ENCODE results near the gene MRPL43. TPM values are rescaled to one million over a fixed set of nuclear protein-coding genes. Genes with fewer than 3 reads are reported as not detected.
A peak's percentile ranks its signal among the peaks of the same experiment; 100 is the strongest.
"Not testable (repeated sequence)": the region's sequence is repeated elsewhere in the genome, so short reads cannot be mapped to it uniquely, and the experiment has no call there.

MRPL43 gene
- total RNA-seq, 1 experiment from 2014 or later = 85.9 TPM

DNA sequence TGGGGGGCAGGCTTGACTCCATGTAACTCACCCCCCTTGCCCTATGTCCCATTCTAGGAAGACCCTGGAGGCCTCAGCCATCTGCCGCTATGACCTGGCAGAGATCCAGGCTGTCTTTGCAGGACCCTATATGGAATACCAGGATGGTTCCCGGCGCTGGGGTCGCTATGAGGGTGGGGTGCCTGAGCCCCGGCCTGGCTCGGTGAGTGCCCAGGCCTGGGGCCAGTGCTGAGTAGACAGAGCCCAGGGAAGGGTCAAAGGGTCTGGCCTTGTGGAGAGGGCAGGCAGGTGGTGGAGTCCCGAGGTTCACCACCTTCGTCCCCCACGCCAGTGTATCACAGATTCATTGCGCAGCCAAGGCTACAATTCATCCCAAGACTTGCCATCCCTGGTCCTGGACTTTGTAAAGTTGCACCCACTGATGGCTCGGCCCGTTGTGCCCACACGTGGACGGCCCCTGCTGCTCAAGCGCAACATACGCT is 7.5 kb downstream of the MRPL43 start:
- no peak overlapping the region for H3K4me3 ChIP-seq
- H3K36me3 ChIP-seq = no peaks in the 10 kb centered on the region; the same call in none of the 2 replicates
- no peaks in the 10 kb centered on the region for H3K9me3 ChIP-seq
- no peak for DNase-seq
- H3K27me3 ChIP-seq = no peaks in the 10 kb centered on the region

DNA sequence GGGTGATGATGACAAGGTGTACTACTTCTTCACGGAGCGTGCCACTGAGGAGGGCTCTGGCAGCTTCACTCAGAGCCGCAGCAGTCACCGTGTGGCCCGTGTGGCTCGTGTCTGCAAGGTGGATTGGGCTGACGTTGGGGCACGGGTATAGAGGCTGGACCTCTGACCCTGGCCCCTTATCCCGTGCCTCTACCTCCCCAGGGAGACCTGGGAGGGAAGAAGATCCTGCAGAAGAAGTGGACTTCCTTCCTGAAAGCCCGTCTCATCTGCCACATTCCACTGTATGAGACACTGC is 8.4 kb downstream of the MRPL43 start:
- DNase-seq = no peak
- H3K27me3 ChIP-seq = no peaks in the 10 kb centered on the region
- no peaks in the 10 kb centered on the region; the same call in none of the 2 replicates for H3K36me3 ChIP-seq
- H3K9me3 ChIP-seq = no peaks in the 10 kb centered on the region
- no peak overlapping the region for H3K4me3 ChIP-seq

- H3K4me3 ChIP-seq = no peak overlapping the region
- H3K27me3 ChIP-seq = no peaks in the 10 kb centered on the region
- no peaks in the 10 kb centered on the region for H3K9me3 ChIP-seq
- DNase-seq = no peak
- no peaks in the 10 kb centered on the region; the same call in none of the 2 replicates for H3K36me3 ChIP-seq
Measured at GRCh38 chr10:100978121-100978900, 9.0 kb downstream of the MRPL43 start.

- no peak for DNase-seq
- H3K4me3 ChIP-seq = no peak overlapping the region
- no peaks in the 10 kb centered on the region; the same call in none of the 2 replicates for H3K36me3 ChIP-seq
- no peaks in the 10 kb centered on the region for H3K9me3 ChIP-seq
- no peaks in the 10 kb centered on the region for H3K27me3 ChIP-seq
Measured at GRCh38 chr10:100977436-100977835, 9.9 kb downstream of the MRPL43 start.

- DNase-seq = no peak
- no peaks in the 10 kb centered on the region for H3K27me3 ChIP-seq
Measured at GRCh38 chr10:100976906-100977305, 10.4 kb downstream of the MRPL43 start.

DNA sequence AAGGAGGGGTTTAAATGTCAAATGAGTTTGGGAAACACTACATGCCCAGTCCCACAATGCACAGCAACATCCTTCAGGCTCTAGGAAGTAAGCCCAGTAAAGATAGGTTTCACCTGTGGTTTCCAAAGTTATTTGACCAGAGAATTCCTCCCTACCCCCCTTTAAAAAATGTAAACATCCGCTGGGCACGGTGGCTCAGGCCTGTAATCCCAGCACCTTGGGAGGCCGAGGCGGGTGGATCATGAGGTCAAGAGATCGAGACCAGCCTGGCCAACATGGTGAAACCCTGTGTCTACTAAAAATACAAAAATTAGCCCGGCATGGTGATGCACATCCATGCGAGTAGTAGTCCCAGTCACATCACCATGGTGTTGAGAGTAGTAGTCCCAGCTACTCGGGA is 11.9 kb downstream of the MRPL43 start:
- H3K27me3 ChIP-seq, H3K4me3 ChIP-seq, DNase-seq, H3K9me3 ChIP-seq, H3K36me3 ChIP-seq: not testable (repeated sequence)

More at GRCh38 chr10:100976906-100977305, 10.4 kb downstream of the MRPL43 start:
- Histone ChIP-seq H3K9me3 (no peaks in the 10 kb centered on the region), H3K36me3 (no peaks in the 10 kb centered on the region; the same call in none of the 2 replicates), H3K4me3 (no peak overlapping the region)

GRCh38 chr10:100972904-100973535 is 14.3 kb downstream of the MRPL43 start:
- H3K4me3 ChIP-seq = no peak overlapping the region
- no peaks in the 10 kb centered on the region for H3K36me3 ChIP-seq
- H3K9me3 ChIP-seq = no peaks in the 10 kb centered on the region
- no peak for DNase-seq
- H3K27me3 ChIP-seq = no peaks in the 10 kb centered on the region

DNA sequence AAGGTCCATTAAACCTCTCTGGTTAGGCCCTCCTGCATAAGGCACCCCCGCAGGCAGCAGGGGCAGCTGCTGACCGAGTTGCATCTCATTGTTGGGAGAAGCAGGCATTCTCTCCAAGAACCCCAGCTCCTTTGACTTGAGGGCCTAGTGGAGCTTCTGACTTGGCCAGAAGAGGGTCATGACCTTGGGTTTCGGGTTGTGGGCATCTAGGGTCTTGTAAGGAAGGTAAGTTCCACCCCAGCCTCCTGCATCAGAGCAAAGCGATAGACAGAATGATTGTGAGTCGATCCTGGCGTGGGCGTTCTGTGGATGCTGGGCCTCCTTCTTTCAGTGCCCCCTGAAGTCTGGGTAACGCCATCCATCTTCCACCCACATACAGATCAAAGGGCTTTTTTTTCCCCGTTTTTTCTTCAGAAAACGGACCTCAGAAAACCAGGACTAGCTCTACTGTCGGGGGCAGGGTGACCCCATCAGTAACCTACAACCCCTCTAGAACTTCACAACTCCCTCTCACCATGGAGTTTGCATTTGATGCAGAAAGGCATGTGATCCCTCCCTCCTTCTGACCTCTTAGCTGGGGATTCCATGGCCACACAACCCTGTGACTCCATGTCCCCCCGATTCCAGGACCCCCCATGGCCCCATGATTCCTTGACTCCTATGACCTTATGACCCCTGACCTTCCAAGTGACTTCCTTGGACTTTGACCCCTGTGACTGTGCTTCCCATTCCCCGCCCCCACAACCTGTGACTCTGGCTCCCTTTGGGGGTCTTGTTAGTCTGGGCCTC is 15.0 kb downstream of the MRPL43 start:
- no peak overlapping the region for H3K4me3 ChIP-seq
- no peaks in the 10 kb centered on the region for H3K36me3 ChIP-seq
- H3K9me3 ChIP-seq = no peaks in the 10 kb centered on the region
- DNase-seq = no peak
- no peaks in the 10 kb centered on the region for H3K27me3 ChIP-seq

DNA sequence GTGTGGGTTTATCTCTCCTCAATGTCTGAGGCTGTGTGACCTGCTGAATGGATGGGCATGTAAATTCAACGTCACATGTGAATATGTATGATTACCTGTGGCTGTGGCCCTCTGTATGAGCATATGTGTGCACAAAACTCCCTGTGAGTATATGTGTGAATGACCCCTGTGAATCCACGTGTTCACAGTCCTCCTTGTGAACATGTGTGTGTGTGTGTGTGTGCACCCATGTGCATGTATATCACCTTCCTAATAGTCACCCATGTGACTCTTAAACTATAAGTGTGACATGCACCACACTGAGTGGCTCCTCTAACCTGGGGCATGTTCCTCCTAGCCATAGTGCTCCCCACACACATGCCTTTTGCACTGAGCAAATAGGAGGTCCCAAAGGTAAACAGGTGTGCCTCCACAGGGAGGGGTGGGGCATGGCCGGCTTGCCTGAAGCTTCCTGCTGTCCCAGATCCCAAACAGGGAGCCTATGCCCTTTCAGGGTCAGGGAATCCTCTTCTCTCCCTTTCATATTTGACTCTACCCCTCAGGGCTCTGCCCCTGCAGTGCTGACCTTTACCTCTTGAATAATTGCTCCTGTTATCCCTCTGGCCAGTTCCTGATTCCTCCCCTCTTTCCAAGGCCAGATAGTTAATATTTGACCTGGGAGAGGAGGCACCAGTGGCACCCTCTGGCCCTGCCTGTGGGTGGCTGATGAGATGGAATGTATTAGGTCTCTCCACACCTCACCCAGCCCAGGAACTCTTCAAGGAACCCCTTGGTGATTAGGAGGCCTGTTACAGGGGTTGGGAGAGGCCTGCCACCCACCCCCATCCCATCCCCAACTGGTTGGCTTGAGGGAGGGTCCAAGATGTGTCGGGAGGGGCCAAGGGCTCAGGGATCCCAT is 16.1 kb downstream of the MRPL43 start:
- DNase-seq = no peak
- Histone ChIP-seq H3K36me3 (no peaks in the 10 kb centered on the region), H3K9me3 (no peaks in the 10 kb centered on the region), H3K4me3 (no peak overlapping the region), H3K27me3 (no peaks in the 10 kb centered on the region)

GRCh38 chr10:100970076-100970913 is 17.0 kb downstream of the MRPL43 start:
- Histone ChIP-seq H3K4me3 (no peak overlapping the region), H3K36me3 (peaks cover 3% of the 10 kb centered on the region), H3K9me3 (no peaks in the 10 kb centered on the region), H3K27me3 (no peaks in the 10 kb centered on the region)
- DNase-seq = no peak

DNA sequence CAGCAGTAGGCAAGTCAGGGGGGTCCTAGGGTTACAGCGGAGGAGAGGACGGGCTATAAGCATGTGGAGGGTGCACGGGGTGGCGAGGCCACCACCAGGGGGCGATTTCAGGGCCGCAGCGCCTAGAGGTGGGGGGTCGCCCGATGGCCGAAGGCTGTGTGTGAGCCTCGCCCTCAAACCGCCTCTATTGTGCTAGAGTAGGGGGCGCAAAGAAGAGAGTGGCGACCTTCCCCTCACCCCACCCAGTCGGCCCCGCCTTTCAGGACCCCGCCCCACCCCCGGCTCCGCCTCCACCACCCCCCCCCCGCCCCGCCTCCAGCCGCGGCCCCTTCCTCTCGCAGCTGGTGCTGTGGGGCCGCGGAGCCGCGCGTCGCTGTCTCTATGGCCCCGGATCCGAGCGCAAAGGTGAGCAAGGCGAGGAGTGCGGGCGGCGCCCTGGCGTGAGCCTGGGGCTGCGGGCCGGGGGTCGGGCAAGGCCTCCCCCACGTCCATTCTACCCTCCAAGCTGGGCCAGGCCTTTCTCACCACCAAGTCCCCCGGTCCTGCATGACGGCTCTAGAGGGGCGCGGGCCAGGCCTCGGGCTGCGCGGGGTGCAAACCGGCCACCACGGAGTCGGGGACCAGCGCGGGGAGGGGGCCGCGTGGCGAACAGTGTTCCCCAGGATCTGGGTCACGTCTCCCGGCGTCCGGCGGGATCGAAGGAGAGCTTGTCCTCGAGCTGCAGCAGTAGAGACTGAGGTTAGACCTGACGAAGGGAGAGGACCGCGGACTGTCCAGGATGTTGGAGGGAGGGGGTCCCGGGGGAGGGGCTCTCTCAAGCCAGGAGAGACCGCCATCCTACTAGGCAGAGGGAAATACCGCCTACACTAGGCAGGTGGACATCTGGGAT is 17.9 kb downstream of the MRPL43 start, which contains the start of gene SEMA4G:
TSS of gene SEMA4G (plus strand) at position 318 of the 889 bp plus-strand sequence. CDS start 3,409 bp downstream, outside the sequence.
- DNase-seq = peak; percentile 39

DNA sequence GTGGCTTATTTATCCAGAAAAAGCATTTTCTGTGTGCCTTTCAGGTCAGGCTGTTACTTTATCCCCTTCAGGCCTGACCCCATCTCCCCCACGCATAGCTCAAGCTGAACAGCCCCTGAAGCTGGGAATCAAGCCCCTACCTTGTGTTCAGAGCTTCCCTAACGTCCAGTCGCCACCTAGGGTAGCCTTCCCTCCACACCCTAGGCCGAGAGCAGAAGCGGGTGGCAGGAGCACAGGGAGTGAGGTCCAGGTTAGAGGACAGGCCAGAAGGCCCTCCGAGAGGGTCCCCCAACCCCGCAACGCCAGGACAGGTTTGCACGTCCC is 18.5 kb downstream of the MRPL43 start:
- Histone ChIP-seq H3K4me3 (no peak overlapping the region), H3K27me3 (no peaks in the 10 kb centered on the region), H3K9me3 (no peaks in the 10 kb centered on the region), H3K36me3 (peaks cover 11% of the 10 kb centered on the region)
- DNase-seq = no peak

More for the DNA sequence above, 17.9 kb downstream of the MRPL43 start, which contains the start of gene SEMA4G:
- no peaks in the 10 kb centered on the region for H3K9me3 ChIP-seq
- no peaks in the 10 kb centered on the region for H3K27me3 ChIP-seq
- H3K36me3 ChIP-seq = peaks cover 7% of the 10 kb centered on the region
- H3K4me3 ChIP-seq = 0 out of 2 replicates have a peak within 1 kb of the TSS, but pooled peaks have one; percentile 15

- Histone ChIP-seq H3K4me3 (no peak overlapping the region), H3K36me3 (peaks cover 15% of the 10 kb centered on the region), H3K27me3 (no peaks in the 10 kb centered on the region), H3K9me3 (no peaks in the 10 kb centered on the region)
- no peak for DNase-seq
Measured at GRCh38 chr10:100968062-100968736, 19.1 kb downstream of the MRPL43 start.

GRCh38 chr10:100967332-100967731 is 20.0 kb downstream of the MRPL43 start:
- no peak for DNase-seq
- H3K9me3 ChIP-seq = no peaks in the 10 kb centered on the region
- no peak overlapping the region for H3K4me3 ChIP-seq
- H3K27me3 ChIP-seq = no peaks in the 10 kb centered on the region
- H3K36me3 ChIP-seq = peaks cover 23% of the 10 kb centered on the region

All from MG63 (cell line).